ENCODE measurements around the gene CTNNA3.

- no peak for TF ChIP-seq CTCF (conservative IDR thresholded peaks at IDR 0.05 in 1 of 2, IDR thresholded peaks at IDR 0.05 in 1 of 2; ENCODE audit: extremely low read depth in 1 of 2, insufficient read depth in 1 of 2, low read depth in 1 of 2, low read length in 2 of 2)
- no peak for TF ChIP-seq EZH2 (IDR thresholded peaks at IDR 0.05; ENCODE audit: borderline replicate concordance, low read length)
Measured at GRCh38 chr10:66642217-66642616, 1053.8 kb downstream of the CTNNA3 start.

Data from mammary epithelial cell (primary cell).